DMS53 (cell line): ENCODE data around the gene SYP.

Experiments used
- DNase-seq: peaks from one replicate; lab custom pipeline; 2025; lab: John Stamatoyannopoulos, UW

The SYP gene

GRCh38 chrX:49220100-49220499 is 20.1 kb upstream of the SYP start:
- DNase-seq = no peak

DNA sequence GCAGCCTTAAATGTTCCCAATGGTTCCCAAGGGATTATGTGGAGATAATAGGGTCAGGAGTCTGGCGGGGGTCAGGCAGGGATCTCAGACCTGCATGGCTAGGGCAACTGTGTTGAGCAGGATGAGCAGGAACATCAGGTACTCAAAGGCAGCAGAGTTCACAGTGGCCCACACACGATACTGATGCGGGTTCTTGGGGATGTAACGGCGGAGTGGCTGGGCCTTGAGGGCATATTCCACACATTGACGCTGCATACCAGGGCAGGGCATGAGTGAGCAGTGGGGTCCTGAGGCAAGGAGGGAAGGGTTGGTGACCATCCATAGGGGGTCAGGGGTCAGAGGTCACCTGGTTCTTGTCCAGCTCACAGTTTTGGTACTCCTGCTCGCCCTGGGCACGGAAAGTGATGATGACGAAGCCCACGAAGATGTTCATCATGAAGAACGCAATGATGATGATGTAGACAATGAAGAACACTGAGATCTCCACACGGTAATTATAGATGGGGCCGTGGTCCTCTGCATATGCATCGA is 15.1 kb upstream of the SYP start:
- DNase-seq = no peak

DNA sequence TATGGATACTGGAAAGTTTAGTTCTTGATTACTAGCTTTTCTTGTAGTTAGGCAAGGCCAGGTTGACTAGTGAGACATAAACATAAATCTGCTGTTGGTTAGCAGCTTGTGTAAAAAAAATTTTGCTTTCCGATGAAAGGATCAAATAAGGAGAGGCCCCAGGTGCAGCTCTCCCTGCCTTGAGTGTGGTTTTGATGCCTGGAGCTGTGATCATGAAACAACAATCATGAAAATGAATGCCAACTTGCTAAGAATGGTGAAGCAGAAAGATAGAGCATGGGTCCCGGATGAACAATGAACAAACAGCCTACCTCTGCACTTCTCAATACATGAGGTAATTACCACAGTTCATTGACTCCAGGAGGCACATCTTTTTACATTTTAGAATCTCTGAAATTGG is 14.4 kb upstream of the SYP start:
- no peak for DNase-seq

- DNase-seq = no peak
Observed at GRCh38 chrX:49212861-49213260, 12.9 kb upstream of the SYP start.

DNA sequence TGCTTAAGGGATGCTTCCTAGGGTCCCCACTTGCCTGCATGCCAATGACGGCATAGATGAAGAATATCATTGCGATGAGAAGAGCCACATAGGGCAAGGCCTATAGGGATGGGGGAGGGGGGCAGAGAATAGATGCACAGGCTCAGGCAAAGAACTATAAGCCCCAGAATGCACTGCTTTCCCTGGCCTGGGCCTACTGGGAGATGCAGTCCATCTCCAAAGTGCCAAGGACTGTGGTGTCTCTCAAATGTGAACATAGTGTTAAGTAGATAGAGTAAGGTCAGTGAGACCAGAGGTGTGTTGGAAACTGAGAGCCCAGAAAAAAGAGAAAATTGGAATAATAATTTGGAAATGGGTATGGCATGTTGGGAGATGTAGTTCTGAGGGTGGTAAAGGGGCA is 12.2 kb upstream of the SYP start:
- DNase-seq = no peak

GRCh38 chrX:49211074-49211473 is 11.1 kb upstream of the SYP start:
- DNase-seq = no peak

GRCh38 chrX:49210406-49210805 is 10.4 kb upstream of the SYP start:
- DNase-seq = no peak

GRCh38 chrX:49209434-49210251 is 9.7 kb upstream of the SYP start:
- no peak for DNase-seq

DNA sequence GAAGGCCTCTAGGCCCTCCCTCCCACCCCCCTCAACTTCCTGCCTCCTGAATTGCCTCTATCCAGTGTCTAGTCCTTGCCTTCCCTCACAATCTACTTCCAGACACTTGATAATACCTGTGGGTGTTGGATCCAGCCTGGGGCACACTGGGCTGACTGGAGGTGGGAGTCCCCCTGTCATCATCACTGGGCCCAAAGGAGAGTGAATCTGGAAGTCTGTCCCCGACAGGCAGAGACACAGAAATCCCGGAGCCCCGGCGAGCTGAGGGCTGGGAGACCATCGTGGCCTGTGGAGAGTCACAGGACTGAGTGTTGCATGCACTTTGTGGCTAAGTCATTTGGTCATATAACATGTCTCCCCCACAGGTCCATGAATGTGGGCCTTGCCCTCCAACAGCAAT is 8.4 kb upstream of the SYP start:
- DNase-seq = no peak

DNA sequence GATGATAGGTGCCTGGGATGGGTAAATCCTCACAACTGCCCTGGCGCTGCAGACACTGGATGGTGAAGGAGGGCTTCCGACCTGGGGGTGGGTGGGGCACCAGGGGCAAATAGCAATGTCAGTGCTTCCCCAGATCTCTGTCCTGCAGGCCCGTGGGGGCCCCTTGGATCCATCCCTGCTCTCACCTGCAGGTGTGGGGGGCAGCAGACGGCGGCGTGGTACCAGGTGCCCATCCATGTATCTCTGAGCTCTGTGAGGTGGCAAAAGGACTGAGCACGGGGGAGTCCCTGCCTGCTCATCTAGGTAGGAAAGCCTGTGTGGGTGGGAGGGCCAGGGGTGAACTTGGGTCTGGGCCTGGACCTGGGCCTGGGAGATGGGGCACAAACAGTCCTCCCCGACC is 6.5 kb upstream of the SYP start:
- DNase-seq = no peak

DNA sequence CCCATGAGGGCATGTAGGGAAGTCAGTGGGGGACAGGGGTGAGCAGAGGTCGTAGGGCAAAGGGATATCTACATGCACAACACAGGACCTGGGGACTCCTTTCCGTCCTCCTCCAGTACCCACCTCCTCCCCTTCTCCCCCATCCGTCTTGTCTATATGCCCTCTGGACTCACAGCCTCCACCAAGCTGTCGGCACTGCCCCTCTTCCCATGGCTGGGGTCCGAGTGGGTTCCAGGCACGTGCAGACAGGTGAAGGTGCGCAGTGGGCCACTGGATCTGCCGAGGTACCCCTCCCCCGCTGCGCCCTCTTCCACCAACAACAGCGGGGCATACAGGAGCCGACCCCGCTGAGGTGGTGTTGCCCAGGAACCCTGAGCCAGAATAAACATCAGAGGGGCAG is 5.5 kb upstream of the SYP start:
- no peak for DNase-seq

DNA sequence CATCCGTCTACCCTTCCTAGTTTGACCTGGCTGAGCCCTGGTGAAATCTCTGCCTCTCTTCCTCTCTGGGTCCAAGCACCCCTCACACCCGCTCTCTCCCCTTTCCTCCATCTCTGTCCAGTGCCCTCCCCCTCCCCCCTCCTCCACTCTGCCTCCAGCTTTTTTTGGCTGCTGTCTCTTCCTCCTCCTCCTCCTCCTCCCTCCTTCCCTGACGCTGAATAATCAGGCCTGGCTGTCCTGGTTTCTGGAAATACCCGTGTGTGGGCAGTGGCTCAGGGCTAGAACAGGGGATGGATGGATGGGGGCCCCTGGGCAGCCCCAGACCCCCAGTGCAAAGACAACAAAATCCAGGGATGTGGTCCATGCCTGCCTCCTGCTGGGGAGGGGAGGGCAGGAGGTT is 4.7 kb upstream of the SYP start:
- no peak for DNase-seq

- no peak for DNase-seq
Observed at GRCh38 chrX:49204017-49204416, 4.0 kb upstream of the SYP start.

- no peak for DNase-seq
Observed at GRCh38 chrX:49203536-49203935, 3.5 kb upstream of the SYP start.

DNA sequence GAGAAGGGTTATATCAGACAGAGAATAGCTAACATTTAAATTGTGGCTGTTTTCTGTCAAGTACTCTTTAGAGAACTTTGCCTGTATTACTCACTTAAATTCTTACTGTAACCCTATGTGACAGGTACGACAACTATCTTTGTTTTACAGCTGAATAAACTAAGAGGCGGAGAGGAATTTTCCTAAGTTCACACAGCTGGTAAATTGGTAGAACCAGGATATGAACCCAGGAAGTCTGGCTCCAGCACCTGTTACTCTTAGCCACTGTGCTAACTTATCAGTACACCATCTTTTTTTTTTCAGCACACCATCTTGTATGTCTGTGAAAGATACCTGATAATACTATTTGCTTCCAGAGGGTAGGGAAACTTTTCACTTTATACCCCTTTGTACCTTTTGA is 2.0 kb upstream of the SYP start:
- peak; percentile 78 for DNase-seq

DNA sequence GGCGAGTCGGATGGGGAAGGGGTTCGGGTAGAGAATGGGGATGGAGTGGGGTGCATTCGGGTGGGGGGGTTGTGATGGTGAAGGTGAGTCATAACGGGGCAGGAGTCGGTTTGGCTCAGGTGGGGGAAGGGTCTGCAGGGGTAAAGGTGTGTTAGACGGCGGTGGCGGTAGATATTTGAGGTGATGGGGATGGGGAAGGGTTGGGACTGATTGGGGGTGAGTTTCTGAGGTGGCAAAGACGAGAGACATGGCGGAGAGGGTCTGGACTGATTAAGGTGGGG is 738 bp downstream of the SYP start:
- DNase-seq = no peak

GRCh38 chrX:49198540-49199314 is 1.3 kb downstream of the SYP start:
- peak; percentile 35 for DNase-seq

DNA sequence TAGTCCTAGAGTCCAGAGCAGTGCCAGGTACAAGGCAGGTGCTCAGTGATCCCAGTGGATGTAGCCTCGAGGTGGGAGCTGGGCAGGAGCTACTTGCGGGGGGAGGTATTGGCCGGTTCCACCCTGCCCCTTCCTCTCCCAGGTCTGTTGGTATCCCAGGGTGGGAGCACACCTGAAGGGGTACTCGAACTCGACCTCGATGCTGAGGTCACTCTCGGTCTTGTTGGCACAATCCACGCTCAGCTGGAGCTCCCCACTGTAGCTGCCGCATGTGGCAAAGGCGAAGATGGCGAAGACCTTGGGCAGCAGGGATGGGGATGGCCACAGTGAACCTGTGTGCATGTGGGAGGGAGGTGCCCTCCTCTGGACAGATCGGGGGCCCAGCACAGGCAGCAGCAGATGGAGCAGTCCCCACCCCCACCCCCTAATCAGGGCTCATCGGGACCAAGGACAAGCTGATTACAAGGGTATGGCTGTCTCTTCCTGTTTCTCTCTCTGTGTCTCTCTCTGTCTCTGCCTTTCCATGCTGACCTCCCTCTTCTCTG is 2.4 kb downstream of the SYP start:
- no peak for DNase-seq

- DNase-seq = no peak
Observed at GRCh38 chrX:49193542-49193964, 6.4 kb downstream of the SYP start.

DNA sequence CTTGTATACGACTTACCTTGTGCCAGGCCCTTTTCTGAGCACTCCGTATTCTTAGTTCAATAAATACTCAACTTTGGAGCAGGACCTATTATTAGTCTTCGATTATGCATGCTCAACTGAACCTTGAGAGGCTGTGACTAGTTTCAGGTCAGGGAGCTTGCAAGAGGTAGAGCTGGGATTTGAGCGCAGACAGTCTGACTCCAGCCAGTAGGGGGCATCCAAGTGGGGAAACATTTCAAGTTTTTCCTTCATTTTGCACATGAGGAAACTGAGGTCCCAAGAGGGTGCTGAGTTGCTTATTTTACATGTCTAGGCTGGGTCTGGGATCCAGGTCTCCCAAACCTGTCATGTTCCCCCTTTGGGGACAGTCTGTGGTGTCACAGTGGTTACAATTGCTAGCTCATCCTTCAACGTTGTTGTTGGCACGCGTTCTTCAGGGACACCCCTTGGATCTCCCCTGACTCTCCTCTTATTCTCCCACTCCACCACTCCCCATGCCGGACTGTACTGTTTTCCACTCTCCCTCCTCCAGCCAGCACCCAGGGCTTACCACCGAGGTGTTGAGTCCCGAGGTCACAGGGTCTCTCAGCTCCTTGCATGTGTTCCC is 7.2 kb downstream of the SYP start:
- peak; percentile 67 for DNase-seq

DNA sequence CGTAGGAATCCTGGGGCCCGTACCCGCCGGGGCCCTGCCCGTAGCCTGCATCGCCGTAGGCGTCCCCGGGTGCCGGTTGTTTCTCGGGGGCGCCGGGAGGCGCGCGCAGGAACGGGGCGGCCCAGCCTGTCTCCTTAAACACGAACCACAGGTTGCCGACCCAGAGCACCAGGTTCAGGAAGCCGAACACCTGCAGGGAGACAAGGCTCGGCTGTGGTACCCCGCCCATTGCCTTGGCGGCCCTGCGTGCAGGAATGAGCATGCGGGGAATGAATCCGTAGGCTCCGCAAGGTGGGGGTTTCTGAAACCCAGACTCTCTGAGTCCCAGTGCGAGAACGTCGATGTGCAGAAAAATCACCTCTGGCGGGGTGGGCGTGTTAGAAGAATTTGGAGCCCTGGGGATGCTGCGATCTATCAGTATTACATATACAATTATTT is 8.4 kb downstream of the SYP start:
- DNase-seq = peak; percentile 86

DNA sequence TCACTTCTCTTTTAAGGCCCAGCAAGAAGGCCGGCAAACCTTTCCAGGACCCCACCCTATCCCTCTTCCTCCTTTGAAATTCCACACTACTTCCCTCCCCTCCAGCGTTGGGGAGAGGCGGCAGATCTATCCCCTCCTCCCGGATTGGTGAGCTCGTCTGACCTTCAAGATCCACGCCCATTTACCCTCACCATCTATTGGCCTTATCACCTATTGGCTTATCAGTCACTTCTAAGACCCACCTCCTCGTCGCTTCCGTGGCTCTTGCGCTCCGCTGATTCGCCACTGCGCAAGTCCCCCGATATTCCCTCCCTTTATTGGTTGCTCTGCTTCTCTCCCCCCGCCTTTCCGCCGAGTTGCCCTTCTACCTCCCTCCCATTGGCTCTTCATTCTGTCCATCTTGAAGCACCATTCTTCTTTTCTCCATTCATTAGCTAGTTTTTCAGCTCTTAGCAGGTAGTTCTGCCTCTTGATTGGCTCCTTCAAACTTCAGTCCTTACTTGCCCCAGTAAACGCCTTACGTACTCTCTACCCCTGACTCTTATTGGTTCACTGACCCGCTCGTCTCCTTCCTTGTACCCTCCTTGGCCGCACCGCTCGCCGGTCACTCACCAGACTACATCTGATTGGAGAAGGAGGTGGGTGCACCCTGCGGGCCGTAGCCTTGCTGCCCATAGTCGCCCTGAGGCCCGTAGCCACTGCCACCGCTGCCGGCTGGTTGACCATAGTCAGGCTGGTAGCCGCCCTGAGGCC is 9.0 kb downstream of the SYP start:
- peak; percentile 99 for DNase-seq
